ENCODE results near the gene PPT2. TPM values are rescaled to one million over a fixed set of nuclear protein-coding genes. Genes with fewer than 3 reads are reported as not detected.

Gene PPT2
- total RNA-seq, 2 donors from 2014 or later = 18.6 to 32.9 TPM

GRCh38 chr6:32109114-32109764, 44.7 kb upstream of the PPT2 start, which contains the start of gene TNXB:
TSS of gene TNXB (minus strand) at chr6:32109338. CDS start at chr6:32098198, 11,140 bp downstream.
- H3K4me1 ChIP-seq (replicated peaks) = peaks cover 12% of the 10 kb centered on the region
- no peaks in the 10 kb centered on the region for H3K36me3 ChIP-seq
- H3K27me3 ChIP-seq (replicated peaks; ENCODE audit: insufficient read depth) = no peaks in the 10 kb centered on the region
- H3K4me3 ChIP-seq = no peak within 1 kb of the TSS
- no peaks in the 10 kb centered on the region for H3K9me3 ChIP-seq
- intact Hi-C loops (cut with DNase I) = no loop called here
- no peak for TF ChIP-seq POLR2A (IDR thresholded peaks at IDR 0.05)
- no peak for TF ChIP-seq POLR2AphosphoS5 (IDR thresholded peaks at IDR 0.05)
- TF ChIP-seq CTCF (IDR thresholded peaks at IDR 0.05) = no peak
- no peak for DNase-seq (ENCODE audit: low spot score)
- 30% methylated on average over 12 of the region's 12 CpGs for WGBS
- H3K27ac ChIP-seq = peak within 1 kb of the TSS; percentile 35

GRCh38 chr6:32109765-32110160, 44.2 kb upstream of the PPT2 start:
- H3K27ac ChIP-seq = peak overlapping the region in 1 of 2 donors; percentile 35
- H3K9me3 ChIP-seq = no peaks in the 10 kb centered on the region
- TF ChIP-seq POLR2A (IDR thresholded peaks at IDR 0.05) (no peak), CTCF (IDR thresholded peaks at IDR 0.05) (no peak), POLR2AphosphoS5 (IDR thresholded peaks at IDR 0.05) (no peak)
- H3K4me3 ChIP-seq = no peak overlapping the region
- H3K4me1 ChIP-seq (replicated peaks) = peaks cover 12% of the 10 kb centered on the region
- no peak for DNase-seq (ENCODE audit: low spot score)
- no peaks in the 10 kb centered on the region for H3K36me3 ChIP-seq
- intact Hi-C loops (cut with DNase I) = no loop called here
- no peaks in the 10 kb centered on the region for H3K27me3 ChIP-seq (replicated peaks; ENCODE audit: insufficient read depth)
- WGBS = 61% methylated on average over 6 of the region's 6 CpGs

GRCh38 chr6:32110632-32111031, 43.3 kb upstream of the PPT2 start:
- no peaks in the 10 kb centered on the region for H3K27me3 ChIP-seq (replicated peaks; ENCODE audit: insufficient read depth)
- peak overlapping the region in 1 of 2 donors; percentile 35 for H3K27ac ChIP-seq
- DNase-seq (ENCODE audit: low spot score) = no peak
- no peak overlapping the region for H3K4me3 ChIP-seq
- intact Hi-C loops (cut with DNase I) = no loop called here
- H3K4me1 ChIP-seq (replicated peaks) = peaks cover 12% of the 10 kb centered on the region
- H3K36me3 ChIP-seq = peaks cover 0 to under 1% of the 10 kb centered on the region in 2 donors
- 53% methylated on average over 7 of the region's 7 CpGs for WGBS
- TF ChIP-seq CTCF (IDR thresholded peaks at IDR 0.05) (no peak), POLR2A (IDR thresholded peaks at IDR 0.05) (no peak), POLR2AphosphoS5 (IDR thresholded peaks at IDR 0.05) (no peak)
- H3K9me3 ChIP-seq = no peaks in the 10 kb centered on the region

- peak overlapping the region in 1 of 2 donors; percentile 20 for H3K27ac ChIP-seq
- peaks cover 0 to 10% of the 10 kb centered on the region in 2 donors for H3K36me3 ChIP-seq
- TF ChIP-seq CTCF (IDR thresholded peaks at IDR 0.05) = no peak
- TF ChIP-seq POLR2A (IDR thresholded peaks at IDR 0.05) = no peak
- TF ChIP-seq POLR2AphosphoS5 (IDR thresholded peaks at IDR 0.05) = no peak
- H3K4me3 ChIP-seq = no peak overlapping the region
- intact Hi-C loops (cut with DNase I) = no loop called here
- no peaks in the 10 kb centered on the region for H3K9me3 ChIP-seq
- 50% methylated on average over 7 of the region's 7 CpGs for WGBS
- DNase-seq (ENCODE audit: low spot score) = no peak
- H3K4me1 ChIP-seq (replicated peaks) = peaks cover 12% of the 10 kb centered on the region
- no peaks in the 10 kb centered on the region for H3K27me3 ChIP-seq (replicated peaks; ENCODE audit: insufficient read depth)
These were observed 42.4 kb upstream of the PPT2 start for GRCh38 chr6:32111424-32112066.

Data from prostate gland (tissue), 2 donors.